Spleen (tissue), 7 donors: ENCODE data around the gene ANKRD22.

Experiments
- POLR2AphosphoS5 ChIP-seq, 3 donors: sonication (generic); formaldehyde crosslinking; IDR thresholded peaks; one replicate each; pipeline ENCODE4 v1.5.1; 2017; ENCODE audit warnings: antibody characterized with exemption in 3 of 3
- TF ChIP-seq, protein P1 (sequence below), 11 experiments: fragments of 200-600 bp in 7 of 11; fragments of 450-650 bp in 4 of 11; sonication (generic) in 4 of 11; IDR thresholded peaks in 8 of 11; conservative IDR thresholded peaks in 3 of 11; 1 replicate in 7 of 11; 2 replicates in 4 of 11; pipeline versions ENCODE4 v1.4.0 to v1.8.0; 2016 to 2021; ENCODE audit warnings: antibody characterized with exemption in 11 of 11, inconsistent platforms in 4 of 11, mild to moderate bottlenecking in 1 of 11
- donor health status: DM: no; HTN: no; CAD: no; lungs with moderate emphysema.
- donor health status: DM: no; HTN: no; CAD: no.
- donor health status: DM: no; HTN: no; CAD: no.

DNA sequence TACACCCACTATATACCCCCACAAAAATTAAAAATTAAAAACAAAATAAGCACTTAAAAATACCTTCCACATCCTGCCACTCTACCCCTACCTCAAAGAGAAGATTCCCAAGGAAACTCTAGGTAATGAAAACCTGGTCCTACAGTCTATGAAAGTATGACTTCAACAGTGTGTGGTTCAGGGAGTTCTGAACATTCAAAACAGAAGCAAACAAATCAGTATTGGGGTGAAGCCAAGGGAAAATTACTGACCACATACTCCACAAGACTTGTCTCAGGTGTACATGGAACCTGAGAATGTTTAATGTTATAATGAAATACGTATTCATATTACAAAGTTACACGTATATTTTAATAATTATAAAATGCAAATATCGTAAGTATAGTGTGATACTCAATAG, 69.4 kb downstream of the ANKRD22 start:
- TF ChIP-seq, protein P1, sequence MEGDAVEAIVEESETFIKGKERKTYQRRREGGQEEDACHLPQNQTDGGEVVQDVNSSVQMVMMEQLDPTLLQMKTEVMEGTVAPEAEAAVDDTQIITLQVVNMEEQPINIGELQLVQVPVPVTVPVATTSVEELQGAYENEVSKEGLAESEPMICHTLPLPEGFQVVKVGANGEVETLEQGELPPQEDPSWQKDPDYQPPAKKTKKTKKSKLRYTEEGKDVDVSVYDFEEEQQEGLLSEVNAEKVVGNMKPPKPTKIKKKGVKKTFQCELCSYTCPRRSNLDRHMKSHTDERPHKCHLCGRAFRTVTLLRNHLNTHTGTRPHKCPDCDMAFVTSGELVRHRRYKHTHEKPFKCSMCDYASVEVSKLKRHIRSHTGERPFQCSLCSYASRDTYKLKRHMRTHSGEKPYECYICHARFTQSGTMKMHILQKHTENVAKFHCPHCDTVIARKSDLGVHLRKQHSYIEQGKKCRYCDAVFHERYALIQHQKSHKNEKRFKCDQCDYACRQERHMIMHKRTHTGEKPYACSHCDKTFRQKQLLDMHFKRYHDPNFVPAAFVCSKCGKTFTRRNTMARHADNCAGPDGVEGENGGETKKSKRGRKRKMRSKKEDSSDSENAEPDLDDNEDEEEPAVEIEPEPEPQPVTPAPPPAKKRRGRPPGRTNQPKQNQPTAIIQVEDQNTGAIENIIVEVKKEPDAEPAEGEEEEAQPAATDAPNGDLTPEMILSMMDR (IDR thresholded peaks at IDR 0.05 in 8 of 11, conservative IDR thresholded peaks at IDR 0.05 in 3 of 11): no peak
- TF ChIP-seq POLR2AphosphoS5 (IDR thresholded peaks at IDR 0.05): no peak
